Neuron (in vitro differentiated cells): ENCODE data around the gene CTTNBP2.

Experiments used
- H2AFZ ChIP-seq: one replicate; pipeline ENCODE4 v1.6.1; 2013; ENCODE audit warnings: low read depth, mild to moderate bottlenecking, inconsistent platforms, low read length, moderate library complexity
- H3K27me3 ChIP-seq: one replicate; pipeline ENCODE4 v1.6.1; 2013; ENCODE audit warnings: low read length; ENCODE audit not compliant: insufficient read depth
- H3K36me3 ChIP-seq: one replicate; pipeline ENCODE4 v1.6.1; 2013; ENCODE audit warnings: low read length; ENCODE audit not compliant: insufficient read depth
- H3K4me1 ChIP-seq: one replicate; pipeline ENCODE4 v1.6.1; 2013; ENCODE audit warnings: low read length; ENCODE audit not compliant: insufficient read depth
- H3K4me3 ChIP-seq: 2 replicates; pipeline ENCODE4 v1.5.1; 2013; ENCODE audit warnings: mild to moderate bottlenecking, low read length, moderate library complexity
- H3K9me3 ChIP-seq: one replicate; pipeline ENCODE4 v1.6.1; 2013; ENCODE audit warnings: low read length

The CTTNBP2 gene

DNA sequence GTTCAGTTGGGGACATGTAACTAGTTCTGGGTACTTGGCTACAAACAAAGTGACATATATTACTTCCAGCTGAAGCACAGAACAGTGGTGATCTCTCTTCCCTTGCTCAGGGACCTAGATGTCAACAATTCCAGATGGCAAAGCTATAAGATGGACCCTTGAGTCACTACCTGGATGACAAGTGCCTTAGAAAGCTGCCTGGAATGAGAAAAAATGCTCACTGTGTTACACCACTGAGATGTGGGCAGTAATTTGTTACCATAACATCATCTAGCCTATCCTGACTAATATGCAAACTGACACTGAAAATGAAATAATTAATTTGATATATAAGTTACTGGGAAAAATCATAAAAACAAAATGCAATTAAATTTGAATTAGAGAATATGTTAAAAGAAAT is 16.4 kb upstream of the CTTNBP2 start:
- H3K27me3 ChIP-seq, result peaks cover 3% of the 10 kb centered on the region
- no peak overlapping the region for H3K4me3 ChIP-seq
- H3K9me3 ChIP-seq, result no peaks in the 10 kb centered on the region
- no peaks in the 10 kb centered on the region for H3K36me3 ChIP-seq
- no peak overlapping the region for H2AFZ ChIP-seq
- H3K4me1 ChIP-seq, result no peaks in the 10 kb centered on the region

DNA sequence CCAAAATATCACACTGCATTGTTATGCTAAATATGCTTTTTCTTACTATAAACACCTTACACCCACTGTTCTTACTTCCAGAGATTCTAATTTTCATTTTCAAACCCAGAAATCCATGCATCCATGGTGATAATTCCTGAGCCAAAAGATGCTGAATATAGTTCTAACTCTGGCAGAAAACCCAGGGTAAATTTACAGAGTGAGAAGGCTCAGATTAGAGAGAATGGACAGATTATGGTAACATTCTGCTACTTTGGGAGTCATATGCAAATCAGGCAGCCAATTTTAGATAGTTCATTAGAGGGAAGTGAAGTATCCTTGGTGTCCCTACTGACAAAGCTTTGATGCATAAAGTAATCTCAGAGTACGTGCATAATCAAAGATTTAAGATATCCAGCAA is 15.4 kb upstream of the CTTNBP2 start:
- Histone ChIP-seq H3K36me3 (no peaks in the 10 kb centered on the region), H2AFZ (no peak overlapping the region), H3K9me3 (no peaks in the 10 kb centered on the region), H3K4me3 (no peak overlapping the region), H3K4me1 (no peaks in the 10 kb centered on the region), H3K27me3 (peaks cover 3% of the 10 kb centered on the region)

DNA sequence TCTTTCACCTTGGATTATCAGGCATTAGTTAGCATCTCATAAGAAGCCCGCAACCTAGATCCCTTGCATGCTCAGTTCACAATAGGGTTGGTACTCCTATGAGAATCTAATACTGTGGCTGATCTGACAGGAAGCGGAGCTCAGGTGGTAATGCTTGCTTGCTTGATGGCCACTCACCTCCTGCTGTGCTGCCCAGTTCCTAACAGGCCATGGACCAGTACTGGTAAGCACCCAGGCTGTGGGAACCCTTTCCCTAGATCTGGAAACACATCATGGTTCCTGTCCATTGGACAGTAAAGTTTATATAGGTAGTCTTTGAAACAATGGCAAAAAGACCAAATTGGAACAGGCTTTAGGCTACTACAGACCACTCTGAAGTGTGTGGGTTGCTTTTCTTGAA is 9.4 kb upstream of the CTTNBP2 start:
- no peaks in the 10 kb centered on the region for H3K27me3 ChIP-seq
- H3K36me3 ChIP-seq, result no peaks in the 10 kb centered on the region
- no peak overlapping the region for H2AFZ ChIP-seq
- no peak overlapping the region for H3K4me3 ChIP-seq
- no peaks in the 10 kb centered on the region for H3K4me1 ChIP-seq
- no peaks in the 10 kb centered on the region for H3K9me3 ChIP-seq

GRCh38 chr7:117876761-117877160 is 3.5 kb upstream of the CTTNBP2 start:
- H3K9me3 ChIP-seq, result no peaks in the 10 kb centered on the region
- no peak overlapping the region for H3K4me3 ChIP-seq
- no peaks in the 10 kb centered on the region for H3K36me3 ChIP-seq
- peaks cover 5% of the 10 kb centered on the region for H3K4me1 ChIP-seq
- peaks cover 15% of the 10 kb centered on the region for H3K27me3 ChIP-seq
- H2AFZ ChIP-seq, result no peak overlapping the region

- Histone ChIP-seq H3K4me1 (peaks cover 5% of the 10 kb centered on the region), H2AFZ (no peak overlapping the region), H3K9me3 (no peaks in the 10 kb centered on the region), H3K4me3 (no peak overlapping the region), H3K27me3 (peaks cover 15% of the 10 kb centered on the region), H3K36me3 (no peaks in the 10 kb centered on the region)
Observed at GRCh38 chr7:117875566-117875965, 2.3 kb upstream of the CTTNBP2 start.

DNA sequence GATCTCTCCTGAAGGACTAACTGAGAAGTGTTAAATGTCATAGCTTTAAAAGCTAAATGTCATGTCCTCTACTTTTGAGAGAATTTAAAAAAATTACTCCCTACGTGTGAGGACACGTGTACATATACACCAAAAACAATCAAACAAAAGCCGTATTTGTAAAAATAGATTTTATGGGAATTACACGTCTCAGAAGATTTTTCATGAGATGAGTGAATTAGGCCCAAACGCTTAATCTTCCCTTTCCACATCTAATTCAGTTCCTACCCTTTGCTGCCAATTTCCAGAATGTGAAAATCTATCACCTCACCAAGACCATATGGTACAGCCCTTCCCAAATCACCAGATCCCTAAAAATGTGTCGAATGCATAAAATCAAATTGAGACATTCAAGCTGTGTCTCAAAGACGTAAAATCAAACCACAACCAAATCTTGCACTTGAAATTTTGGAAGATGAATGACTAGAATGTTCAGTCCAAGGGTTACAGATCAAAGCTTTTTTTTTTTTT is 1.0 kb upstream of the CTTNBP2 start:
- Histone ChIP-seq H3K27me3 (peaks cover 15% of the 10 kb centered on the region), H3K4me1 (peaks cover 5% of the 10 kb centered on the region), H3K9me3 (no peaks in the 10 kb centered on the region), H3K36me3 (no peaks in the 10 kb centered on the region), H3K4me3 (peak overlapping the region; percentile 60), H2AFZ (no peak overlapping the region)

- H3K27me3 ChIP-seq, result peaks cover 15% of the 10 kb centered on the region
- H3K36me3 ChIP-seq, result no peaks in the 10 kb centered on the region
- H3K4me1 ChIP-seq, result peaks cover 5% of the 10 kb centered on the region
- H3K4me3 ChIP-seq, result peak overlapping the region; percentile 60
- peak overlapping the region; percentile 87 for H2AFZ ChIP-seq
- no peaks in the 10 kb centered on the region for H3K9me3 ChIP-seq
Observed at GRCh38 chr7:117872561-117873309, 506 bp downstream of the CTTNBP2 start.

GRCh38 chr7:117871778-117872538 is 1.3 kb downstream of the CTTNBP2 start:
- Histone ChIP-seq H3K4me1 (peaks cover 5% of the 10 kb centered on the region), H3K9me3 (no peaks in the 10 kb centered on the region), H3K36me3 (no peaks in the 10 kb centered on the region), H3K4me3 (peak overlapping the region; percentile 60), H2AFZ (peak overlapping the region; percentile 87), H3K27me3 (peaks cover 13% of the 10 kb centered on the region)

DNA sequence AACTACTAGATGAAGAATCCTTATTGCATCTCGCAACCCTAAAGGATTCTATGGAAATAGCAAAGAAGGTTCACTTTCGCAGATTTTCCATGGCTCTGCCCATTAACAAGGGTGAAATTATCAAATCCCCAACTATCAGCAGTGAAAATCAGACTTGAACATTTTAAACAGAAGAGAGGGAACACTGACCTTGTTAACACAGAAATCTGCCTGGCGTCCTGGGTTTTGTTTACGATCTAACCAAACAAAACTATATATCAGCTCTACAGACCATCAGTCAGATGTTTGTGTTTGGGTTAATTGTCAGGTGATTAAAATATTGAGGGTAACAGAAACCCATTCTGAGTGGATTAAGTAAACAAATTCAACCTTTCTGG is 1.9 kb downstream of the CTTNBP2 start:
- Histone ChIP-seq H3K27me3 (peaks cover 8% of the 10 kb centered on the region), H3K4me3 (no peak overlapping the region), H3K4me1 (peaks cover 5% of the 10 kb centered on the region), H3K9me3 (no peaks in the 10 kb centered on the region), H2AFZ (no peak overlapping the region), H3K36me3 (no peaks in the 10 kb centered on the region)

DNA sequence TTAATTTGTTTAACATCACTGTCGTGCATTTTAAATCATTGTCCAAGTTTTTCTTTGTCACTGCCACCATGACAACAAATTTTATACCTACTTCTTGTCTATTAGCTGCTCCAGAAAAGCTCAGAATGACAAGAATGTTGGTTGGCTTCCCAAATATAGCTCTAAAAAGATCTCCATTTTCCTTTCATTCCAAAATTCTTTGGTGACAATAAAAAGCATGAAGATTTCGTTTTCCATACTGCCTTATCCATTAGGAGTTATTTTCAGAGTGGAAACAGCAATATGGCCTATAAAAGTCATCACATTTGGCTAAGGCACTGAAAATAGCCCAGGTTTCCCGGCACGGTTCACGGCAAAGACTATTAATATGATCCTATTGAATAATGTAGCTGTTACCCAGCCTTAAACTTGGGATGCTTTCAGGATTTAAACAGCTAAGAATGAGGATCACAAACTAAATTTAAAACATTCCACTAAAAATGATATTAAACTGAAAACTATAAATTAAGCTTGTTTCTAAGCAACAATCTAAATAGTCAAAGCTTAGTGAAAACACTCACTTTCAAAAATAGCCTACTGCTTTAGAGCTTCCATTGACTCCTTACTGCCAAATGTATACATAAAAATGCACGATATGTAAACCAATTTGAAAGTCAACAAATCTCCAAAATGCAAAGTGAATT is 2.7 kb downstream of the CTTNBP2 start:
- Histone ChIP-seq H3K9me3 (no peaks in the 10 kb centered on the region), H3K4me3 (no peak overlapping the region), H3K27me3 (peaks cover 4% of the 10 kb centered on the region), H2AFZ (no peak overlapping the region), H3K36me3 (no peaks in the 10 kb centered on the region), H3K4me1 (peaks cover 4% of the 10 kb centered on the region)

GRCh38 chr7:117869374-117869773 is 3.9 kb downstream of the CTTNBP2 start:
- Histone ChIP-seq H3K36me3 (no peaks in the 10 kb centered on the region), H3K27me3 (peaks cover 3% of the 10 kb centered on the region), H3K4me1 (peaks cover 2% of the 10 kb centered on the region), H2AFZ (no peak overlapping the region), H3K4me3 (no peak overlapping the region), H3K9me3 (no peaks in the 10 kb centered on the region)

- Histone ChIP-seq H3K4me1 (no peaks in the 10 kb centered on the region), H3K4me3 (no peak overlapping the region), H2AFZ (no peak overlapping the region), H3K36me3 (no peaks in the 10 kb centered on the region), H3K27me3 (no peaks in the 10 kb centered on the region), H3K9me3 (no peaks in the 10 kb centered on the region)
Observed at GRCh38 chr7:117863618-117864017, 9.6 kb downstream of the CTTNBP2 start.

DNA sequence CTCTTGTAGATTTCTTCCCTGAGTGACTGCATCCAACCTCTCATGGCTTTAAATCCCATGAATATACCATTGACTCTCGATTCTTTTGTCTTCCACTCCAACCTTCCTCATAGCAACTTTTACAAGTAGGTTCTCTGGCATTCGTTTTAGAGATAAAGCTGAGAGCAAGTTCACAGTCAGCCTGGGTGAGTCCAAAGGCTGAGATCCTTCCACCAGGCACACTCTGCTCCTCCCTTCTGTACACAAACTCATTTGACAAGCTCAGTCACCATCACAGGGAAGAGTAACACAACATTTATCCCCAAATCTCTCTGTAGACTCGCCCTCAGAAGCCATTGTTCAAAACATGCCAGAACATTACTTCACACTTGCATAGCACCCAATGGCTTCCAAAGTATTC is 10.9 kb downstream of the CTTNBP2 start:
- no peak overlapping the region for H2AFZ ChIP-seq
- H3K9me3 ChIP-seq, result no peaks in the 10 kb centered on the region
- H3K4me1 ChIP-seq, result no peaks in the 10 kb centered on the region
- H3K4me3 ChIP-seq, result no peak overlapping the region
- no peaks in the 10 kb centered on the region for H3K27me3 ChIP-seq
- no peaks in the 10 kb centered on the region for H3K36me3 ChIP-seq
